ENCODE measurements around the gene PYGB. TPM values are rescaled to one million over a fixed set of nuclear protein-coding genes. Genes with fewer than 3 reads are reported as not detected.

PYGB gene
- total RNA-seq, 1 experiment from 2014 or later, result 435 TPM

- no peak for DNase-seq (ENCODE audit: unreplicated experiment)
- POLR2A ChIA-PET, result interaction anchor here (0.6 to 1.6 kb wide), 5 partner anchors 10 to 108 kb away, joined by 3 to 7 read pairs (median 3); no protein-coding TSS in a partner anchor
- H3K27me3 Mint-ChIP-seq (ENCODE audit: insufficient read depth, unreplicated experiment), result no peaks in the 10 kb centered on the region
- BruUV-seq (replicated peaks), result no TSS peak
- no peak for TF ChIP-seq CTCF (IDR thresholded peaks at IDR 0.05; ENCODE audit: unreplicated experiment)
- CTCF ChIA-PET, result interaction anchor here (0.7 to 1.1 kb wide), 2 partner anchors 9 to 218 kb away, joined by 3 to 5 read pairs; no protein-coding TSS in a partner anchor
- no peaks in the 10 kb centered on the region for H3K9me3 Mint-ChIP-seq (ENCODE audit: unreplicated experiment)
- intact Hi-C loops (cut with micrococcal nuclease), result no loop called here
- H3K27ac Mint-ChIP-seq (ENCODE audit: low read depth, unreplicated experiment), result no peak overlapping the region
- no peak overlapping the region for H3K4me3 Mint-ChIP-seq (ENCODE audit: unreplicated experiment)
- H3K36me3 Mint-ChIP-seq (ENCODE audit: insufficient read depth, unreplicated experiment), result peaks cover 100% of the 10 kb centered on the region
- H3K4me1 Mint-ChIP-seq (ENCODE audit: insufficient read depth, unreplicated experiment), result peaks cover 14% of the 10 kb centered on the region
Measured at GRCh38 chr20:25290646-25291431, 43.0 kb downstream of the PYGB start.

- Mint-ChIP-seq H3K36me3 (ENCODE audit: insufficient read depth, unreplicated experiment) (peaks cover 100% of the 10 kb centered on the region), H3K4me1 (ENCODE audit: insufficient read depth, unreplicated experiment) (peaks cover 9% of the 10 kb centered on the region), H3K27me3 (ENCODE audit: insufficient read depth, unreplicated experiment) (no peaks in the 10 kb centered on the region), H3K9me3 (ENCODE audit: unreplicated experiment) (no peaks in the 10 kb centered on the region), H3K4me3 (ENCODE audit: unreplicated experiment) (no peak overlapping the region), H3K27ac (ENCODE audit: low read depth, unreplicated experiment) (peak overlapping the region; percentile 61)
- no TSS peak for BruUV-seq (replicated peaks)
- DNase-seq (ENCODE audit: unreplicated experiment), result no peak
- intact Hi-C loops (cut with micrococcal nuclease), result no loop called here
- ChIA-PET POLR2A (interaction anchor here (0.8 to 1.0 kb wide), 3 partner anchors 18 to 64 kb away, joined by 3 to 4 read pairs (median 4); no protein-coding TSS in a partner anchor), CTCF (interaction anchor here (0.7 kb wide), 2 partner anchors 112 to 217 kb away, joined by 3 to 4 read pairs; no protein-coding TSS in a partner anchor)
- no peak for TF ChIP-seq CTCF (IDR thresholded peaks at IDR 0.05; ENCODE audit: unreplicated experiment)
Measured at GRCh38 chr20:25291432-25292133, 43.7 kb downstream of the PYGB start.

GRCh38 chr20:25292176-25292891 lies 44.4 kb downstream of the PYGB start:
- ChIA-PET POLR2A (interaction anchor here (0.8 to 1.6 kb wide), 3 partner anchors 18 to 99 kb away, joined by 4 to 5 read pairs (median 4); no protein-coding TSS in a partner anchor), CTCF (interaction anchor here (1.1 to 4.0 kb wide), 2 partner anchors 19 to 106 kb away, joined by 4 to 41 read pairs; no protein-coding TSS in a partner anchor)
- Mint-ChIP-seq H3K4me3 (ENCODE audit: unreplicated experiment) (no peak overlapping the region), H3K9me3 (ENCODE audit: unreplicated experiment) (no peaks in the 10 kb centered on the region), H3K4me1 (ENCODE audit: insufficient read depth, unreplicated experiment) (peaks cover 9% of the 10 kb centered on the region), H3K27ac (ENCODE audit: low read depth, unreplicated experiment) (no peak overlapping the region), H3K36me3 (ENCODE audit: insufficient read depth, unreplicated experiment) (peaks cover 100% of the 10 kb centered on the region), H3K27me3 (ENCODE audit: insufficient read depth, unreplicated experiment) (no peaks in the 10 kb centered on the region)
- DNase-seq (ENCODE audit: unreplicated experiment), result no peak
- TF ChIP-seq CTCF (IDR thresholded peaks at IDR 0.05; ENCODE audit: unreplicated experiment), result no peak
- intact Hi-C loops (cut with micrococcal nuclease), result no loop called here
- no TSS peak for BruUV-seq (replicated peaks)

Measured in MCF 10A (cell line).